Measurements from ENCODE around the gene PTPRK. TPM values are rescaled to one million over a fixed set of nuclear protein-coding genes. Genes with fewer than 3 reads are reported as not detected.

PTPRK gene
- total and polyA plus RNA-seq, 2 of the 13 experiments (the other 11 are each of a cell fraction or from before 2014, with no cell fraction given), result 43.6 to 98.3 TPM

GRCh38 chr6:127966616-127967015 lies 553.8 kb downstream of the PTPRK start:
- Histone ChIP-seq H3K27ac (ENCODE audit: extremely low read length, insufficient read depth, low read length) (no peak overlapping the region), H4K20me1 (ENCODE audit: insufficient read depth, low read length) (no peaks in the 10 kb centered on the region), H2AFZ (ENCODE audit: low read length) (no peak overlapping the region), H3K9me3 (ENCODE audit: low read length) (no peaks in the 10 kb centered on the region), H3K79me2 (ENCODE audit: insufficient read depth, low read length) (no peaks in the 10 kb centered on the region), H3K4me3 (replicated peaks in 1 of 3; ENCODE audit: insufficient read depth in 1 of 3, low read depth in 2 of 3, low read length in 3 of 3) (no peak overlapping the region), H3K4me2 (ENCODE audit: low read depth, low read length) (no peak overlapping the region), H3K9ac (ENCODE audit: insufficient read depth, low read depth, low read length) (no peak overlapping the region), H3K27me3 (ENCODE audit: control insufficient read depth in 1 of 2, insufficient read depth in 2 of 2, low read length in 2 of 2) (no peaks in the 10 kb centered on the region), H3K4me1 (ENCODE audit: insufficient read depth, low read length) (no peaks in the 10 kb centered on the region), H3K36me3 (replicated peaks in 1 of 2; ENCODE audit: control insufficient read depth in 1 of 2, insufficient read depth in 2 of 2, low read length in 2 of 2) (peaks cover 3 to 10% of the 10 kb centered on the region in 2 experiments; a peak in 4 of 5 replicates)
- in situ Hi-C loops (cut with HindIII; ENCODE audit: extremely low pct_ligation_motif_present, low pct_unique_long_range_greater_than_20kb) (no loop called here), intact Hi-C loops (cut with micrococcal nuclease; ENCODE audit: unreplicated experiment) (no loop called here)
- no peak for ATAC-seq
- no peak for DNase-seq (ENCODE audit: low spot score)
- FAIRE-seq, result no peak
- POLR2A ChIA-PET, result no interaction called here
- no TSS peak for BruUV-seq (replicated peaks)
- CTCF ChIA-PET (ENCODE audit: low intra/inter-chr PET ratio, low total read pairs), result no interaction called here
- 100% methylated on average over 1 of the region's 1 CpG for WGBS (ENCODE audit: low lambda C conversion rate)
- TF ChIP-seq RBM22 (optimal IDR thresholded peaks at IDR 0.05; ENCODE audit: low read length) (peak; percentile 68), SRY (CRISPR knock-in tag; IDR thresholded peaks at IDR 0.05) (no peak), ZBTB7B (CRISPR knock-in tag; IDR thresholded peaks at IDR 0.05) (no peak), PHF20 (CRISPR knock-in tag; IDR thresholded peaks at IDR 0.05) (no peak), ZSCAN5A (CRISPR knock-in tag; IDR thresholded peaks at IDR 0.05; ENCODE audit: borderline replicate concordance) (no peak), TCF7 (IDR thresholded peaks at IDR 0.05; ENCODE audit: low read depth) (no peak), ZNF772 (CRISPR knock-in tag; IDR thresholded peaks at IDR 0.05) (no peak)

GRCh38 chr6:127963495-127963894 lies 556.9 kb downstream of the PTPRK start:
- Histone ChIP-seq H3K36me3 (replicated peaks in 1 of 2; ENCODE audit: control insufficient read depth in 1 of 2, insufficient read depth in 2 of 2, low read length in 2 of 2) (peaks cover 0 to under 1% of the 10 kb centered on the region in 2 experiments; a peak in 1 of 5 replicates), H3K4me1 (ENCODE audit: insufficient read depth, low read length) (no peaks in the 10 kb centered on the region), H3K79me2 (ENCODE audit: insufficient read depth, low read length) (no peaks in the 10 kb centered on the region), H3K4me2 (ENCODE audit: low read depth, low read length) (no peak overlapping the region), H3K9ac (ENCODE audit: insufficient read depth, low read depth, low read length) (no peak overlapping the region), H2AFZ (ENCODE audit: low read length) (no peak overlapping the region), H3K27ac (ENCODE audit: extremely low read length, insufficient read depth, low read length) (no peak overlapping the region), H3K4me3 (replicated peaks in 1 of 3; ENCODE audit: insufficient read depth in 1 of 3, low read depth in 2 of 3, low read length in 3 of 3) (no peak overlapping the region), H3K27me3 (ENCODE audit: control insufficient read depth in 1 of 2, insufficient read depth in 2 of 2, low read length in 2 of 2) (peaks cover 0 to 3% of the 10 kb centered on the region in 2 experiments; a peak in 1 of 5 replicates), H4K20me1 (ENCODE audit: insufficient read depth, low read length) (no peaks in the 10 kb centered on the region), H3K9me3 (ENCODE audit: low read length) (no peaks in the 10 kb centered on the region)
- 75% methylated on average over 4 of the region's 4 CpGs for WGBS (ENCODE audit: low lambda C conversion rate)
- FAIRE-seq (no peak), ATAC-seq (no peak), DNase-seq (ENCODE audit: low spot score) (no peak)
- intact Hi-C loops (cut with micrococcal nuclease; ENCODE audit: unreplicated experiment) (no loop called here), in situ Hi-C loops (cut with HindIII; ENCODE audit: extremely low pct_ligation_motif_present, low pct_unique_long_range_greater_than_20kb) (no loop called here)
- TF ChIP-seq ZNF275 (CRISPR knock-in tag; IDR thresholded peaks at IDR 0.05; ENCODE audit: borderline replicate concordance) (no peak), RBM22 (optimal IDR thresholded peaks at IDR 0.05; ENCODE audit: low read length) (peak; percentile 62), ZFP82 (CRISPR knock-in tag; IDR thresholded peaks at IDR 0.05; ENCODE audit: borderline replicate concordance) (no peak)
- CTCF ChIA-PET (ENCODE audit: low intra/inter-chr PET ratio, low total read pairs), result no interaction called here
- BruUV-seq (replicated peaks), result no TSS peak
- POLR2A ChIA-PET, result no interaction called here

Data from HepG2 (cell line).